NCI-H748 (cell line): Measurements from ENCODE around the gene CNTROB.

ENCODE experiments used
- DNase-seq: peaks from one replicate; lab custom pipeline; 2025; ENCODE audit not compliant: unreplicated experiment; lab: John Stamatoyannopoulos, UW

CNTROB gene

DNA sequence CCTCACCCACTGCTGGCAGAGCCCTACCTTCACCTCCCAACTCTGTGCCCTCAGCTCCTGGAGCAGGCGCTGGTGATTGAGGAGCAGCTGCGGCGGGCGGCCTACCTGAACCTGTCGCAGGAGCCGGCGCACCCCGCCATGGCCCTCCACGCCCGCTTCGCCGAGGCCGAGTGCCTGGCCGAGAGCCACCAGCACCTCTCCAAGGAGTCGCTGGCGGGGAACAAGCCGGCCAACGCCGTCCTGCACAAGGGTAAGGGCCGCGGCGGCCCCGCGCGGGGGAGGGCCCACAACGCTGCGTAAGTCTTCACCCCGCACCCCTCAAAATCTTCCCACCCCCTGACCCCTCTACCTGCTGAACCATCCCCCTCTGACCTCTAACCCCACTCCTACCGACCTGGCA lies 22.9 kb upstream of the CNTROB start:
- no peak for DNase-seq

DNA sequence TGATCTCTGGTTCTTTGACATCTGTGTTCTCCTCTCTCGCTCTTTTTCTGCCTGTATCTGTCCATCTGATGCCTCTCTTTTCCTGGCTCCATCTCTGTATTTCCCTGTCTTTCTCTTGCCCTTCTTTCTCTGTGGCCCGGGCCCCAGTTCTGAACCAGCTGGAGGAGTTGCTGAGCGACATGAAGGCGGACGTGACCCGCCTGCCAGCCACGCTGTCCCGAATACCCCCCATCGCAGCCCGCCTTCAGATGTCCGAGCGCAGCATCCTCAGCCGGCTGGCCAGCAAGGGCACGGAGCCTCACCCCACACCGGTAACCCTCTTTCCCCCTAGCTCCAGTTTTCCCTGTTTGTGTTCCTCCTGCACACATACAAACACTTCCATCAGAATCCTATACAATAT lies 21.7 kb upstream of the CNTROB start:
- no peak for DNase-seq

DNA sequence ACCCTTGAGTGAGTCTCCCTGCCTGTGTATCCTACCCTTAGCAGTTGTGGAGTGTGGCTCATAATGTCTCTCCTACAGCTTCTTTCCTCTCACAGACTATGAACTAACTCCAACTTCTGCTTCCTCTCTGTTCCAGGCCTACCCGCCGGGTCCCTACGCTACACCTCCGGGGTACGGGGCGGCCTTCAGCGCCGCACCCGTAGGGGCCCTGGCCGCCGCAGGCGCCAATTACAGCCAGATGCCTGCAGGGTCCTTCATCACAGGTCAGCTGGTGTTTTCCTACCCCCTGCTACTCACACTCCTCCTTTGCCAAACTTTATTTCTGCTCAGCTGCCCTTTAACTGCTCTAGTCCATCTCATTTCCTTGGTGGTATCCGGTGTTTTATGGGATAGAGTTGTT lies 21.3 kb upstream of the CNTROB start:
- no peak for DNase-seq

DNA sequence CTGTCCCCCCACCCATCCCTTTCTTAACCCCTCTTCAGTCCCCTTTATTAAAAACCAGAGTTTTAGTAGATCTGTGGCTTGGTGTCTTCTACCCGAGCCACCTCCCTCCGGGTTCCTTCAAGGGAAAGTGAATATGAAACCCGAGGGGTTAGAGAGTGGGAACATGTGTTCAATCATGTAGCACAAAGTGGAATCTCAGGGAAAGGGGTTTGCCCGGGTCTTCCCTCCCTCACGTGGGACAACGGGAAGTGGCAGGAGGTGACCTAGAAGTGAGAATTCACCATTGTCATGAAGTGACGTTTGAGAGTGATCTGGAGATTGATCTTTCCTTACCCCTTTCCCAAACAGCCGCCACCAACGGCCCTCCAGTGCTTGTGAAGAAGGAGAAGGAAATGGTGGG lies 20.9 kb upstream of the CNTROB start:
- no peak for DNase-seq

DNA sequence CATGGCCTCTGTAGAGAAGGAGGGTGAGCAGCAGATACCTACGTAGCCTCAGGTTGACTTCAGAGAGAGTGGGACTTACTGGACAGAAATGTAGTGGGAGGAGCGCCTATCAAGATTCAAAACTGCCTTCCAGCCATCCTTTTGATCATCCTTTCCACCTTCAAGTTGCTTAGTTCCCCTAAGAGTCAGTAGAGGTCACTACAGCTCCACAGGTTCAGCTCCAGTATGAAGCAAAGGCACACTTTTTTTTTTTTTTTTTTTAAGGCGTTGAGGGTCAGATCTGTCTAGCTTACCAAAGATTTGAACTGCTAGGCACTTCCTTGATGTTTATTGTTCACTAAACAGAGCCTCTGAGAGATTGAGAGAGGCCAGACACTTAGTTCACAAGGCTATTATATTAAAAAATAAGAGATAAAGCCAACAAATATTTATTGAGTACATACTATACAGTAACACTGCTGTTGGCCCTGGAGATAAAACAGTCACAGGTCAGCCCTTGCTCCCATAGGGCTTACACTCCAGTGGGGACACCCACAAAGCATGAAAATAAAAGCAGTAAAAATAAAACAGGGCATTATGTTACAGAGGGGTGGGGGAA lies 19.0 kb upstream of the CNTROB start:
- peak; percentile 73 for DNase-seq

DNA sequence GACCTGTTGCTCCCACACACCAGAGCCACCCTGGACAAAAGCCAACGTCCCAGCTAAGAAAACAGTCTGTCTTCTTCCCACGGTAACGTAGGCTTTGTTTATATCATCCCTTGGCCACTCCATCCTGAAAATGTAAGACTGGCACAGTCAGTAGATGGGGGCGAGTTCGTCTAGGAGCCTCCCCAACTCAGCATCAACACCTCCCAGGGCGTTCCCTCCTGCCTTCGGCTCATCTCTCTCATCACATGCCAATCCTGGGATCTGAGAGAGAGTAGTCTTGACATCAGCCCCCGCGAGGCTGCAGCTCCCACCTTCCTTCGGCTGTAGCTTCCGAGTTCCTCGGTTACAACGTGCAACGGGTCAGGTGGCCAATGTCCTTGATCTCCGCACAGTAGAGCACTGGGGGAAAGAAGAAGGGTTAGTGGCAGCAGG lies 16.8 kb upstream of the CNTROB start:
- DNase-seq = no peak

DNA sequence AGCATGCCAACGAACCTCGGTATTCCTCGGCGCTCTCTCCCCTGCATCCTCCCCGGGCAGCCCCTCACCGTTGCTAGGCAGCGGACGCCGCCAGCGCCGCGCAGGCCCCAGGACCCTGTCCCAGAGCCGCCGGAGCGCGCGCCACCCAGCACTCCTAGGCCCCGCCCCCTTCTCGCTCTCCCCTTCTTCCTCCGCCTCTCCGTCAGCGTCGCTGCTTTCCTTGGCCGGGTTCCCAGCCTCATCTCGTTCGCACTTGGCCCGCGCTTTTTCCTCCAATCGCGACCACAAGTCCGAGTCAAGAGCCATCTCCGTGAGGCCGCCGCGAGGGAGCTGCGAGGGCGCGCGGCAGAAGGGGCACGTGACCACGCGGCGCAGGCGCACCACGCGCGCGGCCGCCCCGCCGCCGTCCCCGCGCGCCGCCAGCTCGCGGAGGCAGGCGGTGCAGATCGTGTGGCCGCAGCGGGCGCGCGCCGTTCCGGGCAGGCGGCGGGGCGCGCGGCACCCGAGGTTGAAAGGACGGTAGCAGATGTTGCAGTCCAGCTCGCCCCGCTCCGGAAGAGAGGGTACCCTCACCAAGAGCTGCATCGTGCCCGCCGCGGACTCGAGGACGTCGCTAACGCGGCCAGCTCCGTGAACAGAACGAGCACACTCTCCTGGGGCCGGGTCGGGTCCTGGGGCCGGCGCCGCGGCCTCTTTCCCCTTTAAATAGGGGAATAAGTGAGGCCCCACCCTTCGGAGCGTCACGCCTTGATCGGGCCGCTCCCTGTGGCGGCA lies 16.2 kb upstream of the CNTROB start, which contains the start of gene RNF227:
Gene RNF227 (minus strand): TSS at position 679 of the 774 bp plus-strand sequence. CDS start 94 bp downstream, at position 585.
- peak; percentile 99 for DNase-seq

DNA sequence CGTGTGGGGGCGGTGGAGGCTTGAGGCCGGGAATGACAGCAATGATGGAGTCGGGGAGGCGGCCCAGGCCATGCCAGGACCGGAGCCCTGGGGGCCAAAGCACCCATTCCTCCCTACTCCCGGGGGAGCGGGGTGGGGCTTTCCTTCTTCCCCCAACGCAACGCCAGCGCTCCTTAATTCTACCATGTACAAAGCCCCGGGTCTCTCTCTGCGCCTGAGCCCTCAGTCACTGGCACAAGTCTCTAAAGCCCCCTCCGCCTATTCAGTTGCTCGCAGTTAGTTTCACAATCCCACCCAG lies 15.7 kb upstream of the CNTROB start:
- no peak for DNase-seq

DNA sequence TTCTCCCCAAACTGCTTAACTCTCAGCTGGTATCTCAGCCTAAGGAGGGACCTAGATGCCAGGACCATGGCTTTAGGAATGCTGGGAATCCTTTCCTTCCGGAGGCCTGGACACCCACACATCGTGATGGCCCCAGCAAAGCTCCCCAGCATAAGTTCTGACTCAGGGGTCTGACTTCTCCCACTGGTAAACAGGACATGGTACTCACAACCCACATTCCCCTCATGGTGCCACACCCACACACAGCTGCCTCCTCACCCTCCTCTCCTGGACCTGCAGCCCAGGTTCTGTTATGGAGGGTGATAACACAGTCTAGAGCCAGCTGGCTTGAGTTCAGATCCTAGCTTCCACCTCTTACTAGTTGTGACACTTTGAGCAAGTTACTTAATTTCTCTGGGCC lies 15.2 kb upstream of the CNTROB start:
- DNase-seq = no peak

DNA sequence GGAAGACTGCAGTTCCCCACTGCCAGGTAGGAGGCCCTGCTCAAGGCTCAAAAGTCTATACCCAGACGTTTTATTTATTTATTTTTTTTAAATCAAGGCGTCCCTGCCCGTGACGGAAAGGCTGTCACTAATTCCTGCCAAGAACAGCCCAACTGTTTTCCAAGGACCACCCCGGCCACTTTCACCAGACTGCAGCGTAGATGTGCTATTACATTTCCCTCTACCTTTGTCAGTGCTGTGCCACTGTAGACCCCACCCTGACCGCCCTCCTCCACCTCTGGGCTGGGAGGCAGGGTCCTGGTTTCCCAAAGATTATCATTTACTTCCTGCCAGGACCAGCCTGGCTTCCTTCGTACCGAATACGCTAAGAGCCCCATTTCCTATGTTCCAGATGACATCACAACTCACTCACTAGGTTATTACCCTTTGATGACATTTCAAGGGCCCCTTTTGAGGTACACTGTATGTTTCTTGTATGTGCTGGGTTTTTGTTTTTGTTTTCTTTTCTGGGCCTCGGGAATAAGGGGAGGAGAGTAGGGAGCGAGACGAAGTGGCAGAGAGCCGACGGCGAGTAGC lies 9.6 kb upstream of the CNTROB start:
- no peak for DNase-seq

DNA sequence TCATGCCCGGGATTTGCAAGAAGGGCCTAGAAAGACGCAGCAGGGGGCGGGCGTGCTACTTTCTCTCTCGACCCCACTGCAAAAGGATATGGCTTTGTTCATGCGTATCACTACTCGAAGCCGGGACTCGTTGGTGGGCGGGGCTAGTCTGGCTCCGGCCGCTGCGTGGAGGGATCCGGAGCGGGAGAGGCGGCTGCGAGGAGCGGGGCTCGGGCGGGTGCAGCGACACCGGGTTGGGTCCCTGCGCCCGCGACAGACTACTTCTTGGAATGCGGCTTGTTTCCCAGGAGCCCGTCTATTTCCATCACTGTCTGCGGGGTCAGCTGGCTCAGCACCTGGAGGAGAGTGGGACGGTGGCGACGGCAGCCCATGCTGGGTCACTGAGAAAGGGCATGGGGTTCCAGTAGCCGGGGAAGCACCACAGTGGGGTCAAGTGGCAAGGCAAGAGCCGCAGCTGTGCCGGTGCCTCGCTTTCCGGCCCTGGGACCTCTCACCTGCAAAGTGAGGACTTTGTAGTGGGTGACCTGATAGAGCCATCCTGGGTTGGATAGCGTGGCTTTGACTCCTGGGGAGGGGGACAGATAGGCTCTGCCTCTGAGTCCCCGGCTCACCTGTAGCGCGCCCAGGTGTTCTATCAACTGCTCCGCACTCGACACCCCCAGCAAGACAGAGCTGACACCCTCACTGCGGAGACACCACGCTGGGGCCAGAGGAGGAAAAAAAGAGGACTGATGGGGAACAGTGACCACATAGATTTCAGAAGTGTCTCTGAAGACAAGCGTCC lies 9.0 kb upstream of the CNTROB start:
- peak; percentile 80 for DNase-seq

DNA sequence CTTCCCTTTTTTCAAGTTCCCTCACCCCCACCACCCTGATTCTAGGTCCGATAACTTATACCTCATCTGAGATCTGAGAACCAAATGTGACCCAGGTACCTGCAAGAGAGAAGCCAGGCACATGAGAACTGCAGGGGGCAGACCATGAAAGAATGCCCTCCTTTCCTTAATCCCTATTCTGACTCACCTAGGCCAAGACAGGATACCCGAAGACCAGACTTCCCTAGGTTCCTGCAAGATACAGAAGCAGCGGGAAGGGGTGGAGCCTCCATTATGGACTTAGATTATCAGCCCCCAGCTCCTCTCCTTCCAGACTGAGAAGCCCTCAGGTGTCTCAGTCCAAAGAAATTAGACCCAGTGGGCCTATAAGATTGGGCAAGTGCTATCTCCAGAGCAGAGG lies 4.4 kb upstream of the CNTROB start:
- DNase-seq = no peak

DNA sequence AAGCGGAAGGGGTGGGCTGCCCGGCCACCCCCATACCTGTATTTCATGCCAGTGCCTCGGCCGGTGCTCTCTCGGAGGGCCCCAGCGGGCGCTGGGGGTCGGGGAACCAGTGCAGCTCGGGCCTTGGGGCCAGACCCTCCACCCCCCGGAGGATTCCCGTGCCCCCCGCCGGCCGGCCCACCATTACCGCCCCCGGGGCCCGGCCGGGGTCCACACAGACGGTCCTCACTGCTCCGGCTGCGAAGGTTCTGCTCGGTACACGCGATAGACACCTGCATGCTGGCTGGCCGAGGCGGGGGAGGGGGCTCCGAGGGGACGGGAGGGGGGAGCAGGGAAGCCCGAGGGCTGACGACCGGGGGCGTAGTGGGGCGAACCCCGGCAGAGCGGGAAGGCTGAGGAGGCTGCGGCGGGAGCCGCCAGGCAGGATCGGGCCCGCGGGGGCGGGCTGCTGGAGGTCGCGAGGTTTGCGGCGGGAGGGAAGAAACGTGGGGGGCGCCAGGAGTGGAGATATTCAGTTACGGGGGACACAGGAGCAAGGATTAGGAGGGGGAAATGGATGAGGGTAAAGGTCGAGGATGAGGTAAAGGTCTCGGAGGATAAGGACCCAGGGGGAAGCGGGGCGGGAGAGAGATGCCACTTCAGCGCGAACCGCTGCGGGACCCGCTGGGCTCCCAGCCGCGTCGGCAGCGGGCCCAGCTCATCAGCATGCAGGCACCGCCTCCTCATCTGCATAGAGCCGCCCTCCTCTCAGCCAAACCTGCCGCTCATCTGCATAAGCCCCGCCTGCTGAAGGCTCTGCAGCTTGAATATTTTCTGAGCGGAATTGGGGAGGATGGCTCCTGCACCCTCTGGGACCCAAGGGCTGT lies 2.6 kb upstream of the CNTROB start, which contains the start of gene KCNAB3:
Gene KCNAB3 (minus strand): TSS at position 699 of the 866 bp plus-strand sequence. CDS start 421 bp downstream, at position 278.
- DNase-seq = no peak

DNA sequence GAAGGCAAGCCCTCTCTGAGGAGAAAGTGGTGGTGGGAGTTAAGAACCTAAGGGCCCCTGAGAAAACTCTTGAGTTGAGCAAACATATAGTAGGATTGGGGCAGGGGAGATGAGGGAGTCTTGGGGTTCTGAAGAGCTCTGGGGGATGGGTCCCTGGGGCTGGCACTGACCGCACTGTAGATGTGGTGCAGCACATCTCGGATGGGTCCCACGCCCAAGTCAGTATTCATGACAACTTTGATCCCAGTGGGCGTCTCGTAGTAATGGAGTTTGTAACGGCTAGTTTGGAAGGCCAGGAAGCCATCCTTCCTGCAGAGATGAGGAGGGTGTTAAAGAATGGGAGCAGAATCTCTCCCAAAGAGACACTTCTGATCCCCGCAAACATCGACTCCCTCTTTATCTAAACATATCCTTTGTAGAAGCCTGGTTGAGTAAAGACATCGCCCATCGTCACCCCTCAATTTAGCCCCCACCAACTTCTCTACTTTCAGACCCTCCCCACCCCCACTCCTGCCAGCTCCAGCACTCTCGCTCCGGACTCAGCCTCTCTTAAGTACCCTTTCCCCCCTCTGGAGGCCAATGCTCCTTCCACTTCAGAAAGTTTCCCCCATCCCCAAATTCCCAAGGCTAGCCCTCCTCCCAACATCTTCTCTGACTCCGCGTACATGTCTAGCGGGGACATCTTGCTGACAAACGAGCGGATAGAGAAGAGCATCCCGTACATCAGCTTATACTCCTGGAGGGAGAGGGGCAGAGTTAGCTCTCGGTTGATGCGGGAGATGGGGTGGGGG lies 970 bp upstream of the CNTROB start:
- peak; percentile 54 for DNase-seq

DNA sequence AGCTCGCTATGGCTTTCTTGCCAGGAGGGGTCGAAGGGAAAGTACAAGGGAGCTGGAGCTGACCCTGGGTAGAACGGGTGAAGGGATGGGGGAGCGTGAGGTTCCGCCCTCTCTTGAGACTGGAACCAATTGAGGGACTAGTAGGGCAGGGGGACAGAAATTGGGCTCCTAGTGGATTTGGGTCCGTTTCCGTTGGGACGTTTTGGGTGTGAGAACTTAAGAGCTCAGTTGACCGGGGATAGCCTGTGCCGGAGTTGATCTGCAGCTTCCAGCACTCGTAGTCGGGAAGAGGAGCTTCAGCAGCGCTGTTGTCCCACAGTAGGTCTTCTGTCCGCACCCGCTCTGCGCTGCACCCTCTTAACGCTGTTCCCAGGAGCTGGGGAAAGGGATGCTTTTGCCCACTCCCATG lies 481 bp downstream of the CNTROB start:
- peak; percentile 56 for DNase-seq

DNA sequence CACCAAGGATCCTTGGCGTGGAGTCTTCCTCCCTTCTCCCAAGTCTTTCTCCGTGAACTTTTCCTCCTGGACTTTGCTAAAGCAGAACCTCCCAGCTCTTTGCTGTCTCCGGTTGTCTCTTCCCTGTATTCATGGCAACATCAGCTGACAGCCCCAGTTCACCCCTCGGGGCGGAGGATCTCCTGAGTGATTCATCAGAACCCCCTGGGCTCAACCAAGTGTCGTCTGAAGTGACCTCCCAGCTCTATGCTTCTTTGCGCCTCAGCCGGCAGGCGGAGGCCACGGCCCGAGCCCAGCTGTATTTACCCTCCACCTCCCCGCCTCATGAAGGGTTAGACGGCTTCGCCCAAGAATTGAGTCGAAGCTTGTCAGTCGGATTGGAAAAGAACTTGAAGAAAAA lies 943 bp downstream of the CNTROB start:
- peak; percentile 70 for DNase-seq

DNA sequence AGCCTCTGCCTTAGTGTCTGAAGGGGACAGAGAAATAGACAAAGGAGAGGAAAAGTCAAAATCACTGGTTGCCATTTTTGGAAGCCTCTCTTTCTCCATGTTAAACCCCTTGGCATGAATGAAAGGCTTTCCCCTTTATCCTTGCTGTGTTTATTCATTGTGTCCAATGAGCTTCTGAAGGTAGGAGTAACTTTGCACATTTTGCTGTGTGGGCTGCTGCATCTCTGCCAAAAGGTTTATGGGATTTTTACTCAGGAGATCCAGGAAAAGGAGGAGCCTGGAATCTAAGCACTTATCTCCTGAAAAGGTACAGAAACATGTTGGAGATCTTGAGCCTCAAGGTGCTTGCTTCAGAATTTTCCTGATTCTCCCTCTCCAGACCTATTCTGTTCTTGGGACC lies 3.9 kb downstream of the CNTROB start:
- DNase-seq = no peak

DNA sequence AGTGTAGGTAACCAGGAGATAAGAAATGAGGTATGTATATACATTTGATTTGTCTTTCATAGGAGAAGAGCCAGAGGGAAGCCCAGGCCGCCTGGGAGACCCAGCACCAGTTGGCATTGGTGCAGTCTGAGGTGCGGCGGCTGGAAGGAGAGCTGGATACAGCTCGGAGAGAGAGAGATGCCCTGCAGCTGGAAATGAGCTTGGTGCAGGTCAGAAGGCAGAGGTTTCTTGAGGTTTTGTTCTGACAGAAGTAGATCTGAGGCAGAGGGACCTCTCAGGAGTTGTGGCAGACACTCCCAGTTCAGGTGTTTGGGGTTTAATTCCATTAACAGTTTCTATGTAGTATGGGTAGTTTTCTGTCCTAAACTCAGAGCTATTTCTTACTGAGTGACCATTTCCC lies 8.0 kb downstream of the CNTROB start:
- no peak for DNase-seq

DNA sequence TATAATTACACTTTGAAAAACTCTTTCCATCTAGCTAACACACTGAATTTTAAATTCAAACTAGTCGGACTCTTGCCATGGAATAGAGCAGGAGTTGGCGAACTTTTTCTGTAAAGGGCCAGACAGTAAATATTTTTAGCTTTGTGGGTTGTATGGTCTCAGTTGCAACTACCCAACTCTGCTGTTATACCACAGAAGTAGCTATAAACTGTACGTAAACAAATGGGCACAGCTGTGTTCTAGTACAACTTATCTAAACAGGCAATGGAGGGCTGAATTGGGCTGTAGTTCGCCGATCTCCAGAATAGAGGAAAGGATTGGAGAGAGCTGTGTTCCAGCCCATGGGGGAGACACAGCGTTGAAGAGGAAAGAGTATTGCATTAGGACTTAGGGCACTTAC lies 8.7 kb downstream of the CNTROB start:
- DNase-seq = no peak

DNA sequence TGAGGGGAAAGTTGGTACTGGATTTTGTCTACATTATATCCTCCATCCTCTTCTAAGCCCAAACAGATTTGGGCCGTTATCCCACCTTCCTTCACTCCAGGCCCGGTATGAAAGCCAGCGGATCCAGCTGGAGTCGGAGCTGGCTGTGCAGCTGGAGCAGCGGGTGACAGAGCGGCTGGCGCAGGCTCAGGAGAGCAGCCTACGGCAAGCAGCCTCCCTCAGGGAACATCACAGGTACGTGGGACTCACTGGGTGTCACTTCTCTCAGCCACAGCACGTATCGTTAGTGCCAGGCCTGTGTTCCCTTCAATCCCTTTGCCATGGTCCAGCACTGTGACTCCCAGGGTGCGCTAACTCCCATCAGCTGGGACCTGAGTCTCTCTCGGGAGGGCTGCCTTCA lies 11.3 kb downstream of the CNTROB start:
- no peak for DNase-seq
